GM21619 (cell line): ENCODE results near the gene GAS6.

ENCODE experiments used
- ATAC-seq: cut with Tn5 transposase; IDR thresholded peaks from one replicate; pipeline ENCODE4 v1.9.1; 2021; ENCODE audit not compliant: unreplicated experiment

Gene GAS6

DNA sequence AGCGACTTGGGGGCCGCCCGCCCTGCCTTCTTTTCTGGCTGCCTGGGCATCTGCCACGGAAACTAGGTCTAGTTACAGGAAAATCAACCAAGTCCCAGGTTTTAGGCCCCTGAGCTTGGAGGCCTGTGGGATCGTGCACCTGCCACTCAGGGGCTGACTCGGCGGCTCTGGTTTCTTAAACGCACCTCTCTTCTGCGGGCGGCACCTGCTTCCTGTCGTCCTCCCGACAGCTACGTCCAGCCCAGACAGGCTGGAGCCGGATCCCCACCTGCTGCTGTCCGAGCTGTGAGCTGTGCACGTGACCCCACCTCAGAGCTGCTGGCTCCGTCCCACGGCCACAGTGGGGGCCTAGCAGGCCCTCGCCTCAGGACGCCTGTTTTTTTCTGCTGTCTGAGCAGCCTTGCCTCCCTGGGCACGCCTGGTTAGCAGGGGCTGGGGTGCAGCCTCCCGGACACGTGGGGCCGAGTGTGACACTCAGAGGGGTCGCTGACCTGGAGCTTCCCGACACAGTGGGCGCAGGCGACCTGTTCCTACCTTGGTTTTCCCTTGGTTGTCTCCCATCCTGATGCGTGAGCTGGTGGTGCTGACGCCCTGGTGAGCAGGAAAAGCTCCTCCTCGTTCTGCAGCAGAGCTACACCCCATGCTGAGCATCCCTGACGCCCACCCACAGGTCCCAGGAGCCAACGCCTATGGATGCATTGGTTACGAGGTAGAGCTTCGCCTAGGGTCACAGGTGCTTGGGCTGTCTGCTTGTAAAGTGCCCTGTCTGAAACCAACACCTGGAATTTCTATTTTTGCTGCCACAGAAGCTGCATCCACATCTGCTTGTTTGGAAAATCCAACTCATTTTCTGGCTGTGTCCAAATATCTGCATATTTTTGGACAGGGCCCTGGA is 87.4 kb downstream of the GAS6 start:
- ATAC-seq: no peak

GRCh38 chr13:113775451-113776145 is 88.3 kb downstream of the GAS6 start:
- ATAC-seq: no peak

GRCh38 chr13:113774177-113775107 is 89.4 kb downstream of the GAS6 start:
- no peak for ATAC-seq

GRCh38 chr13:113771709-113772331 is 92.1 kb downstream of the GAS6 start:
- ATAC-seq: no peak

DNA sequence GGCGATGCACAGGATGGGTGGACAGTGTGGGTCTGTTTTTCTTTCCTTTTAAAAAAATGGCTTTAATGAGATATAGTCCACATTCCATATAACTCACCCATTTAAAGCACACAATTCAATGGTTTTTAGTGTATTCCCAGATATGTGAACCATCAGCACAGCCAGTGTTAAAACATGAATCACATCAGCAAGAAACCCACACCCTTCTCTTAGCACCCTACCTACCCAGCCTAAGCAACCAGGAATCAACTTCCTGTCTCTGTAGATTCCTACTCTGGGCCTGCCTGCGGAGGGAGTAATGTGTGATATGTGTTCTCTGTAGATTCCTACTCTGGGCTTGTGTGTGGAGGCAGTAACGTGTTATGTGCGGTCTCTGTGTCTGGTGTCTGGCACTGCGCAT is 92.9 kb downstream of the GAS6 start:
- ATAC-seq: no peak
